K562 (cell line): ENCODE data around the gene TXLNB. TPM values are rescaled to one million over a fixed set of nuclear protein-coding genes. Genes with fewer than 3 reads are reported as not detected.

Experiments
- ATAC-seq: fragments of 200-7000 bp; cut with Tn5 transposase; 3 replicates; pipeline ENCODE4 v1.9.1; 2020; ENCODE audit warnings: moderate library complexity
- BruUV-seq: library from RNA; stranded (reverse); fragments of 400-500 nt; replicated peaks from 2 replicates; lab custom pipeline; 2021; lab: Mats Ljungman, UMichigan
- CTCF ChIA-PET: fragments of 300-600 bp; formaldehyde crosslinking; extraction: SDS; loops from one replicate; lab custom pipeline; 2021; ENCODE audit warnings: low intra/inter-chr PET ratio; lab: Yijun Ruan, JAX
- POLR2A ChIA-PET: fragments of 300-600, 350-650 bp; sonication (Branson Sonifier 250); formaldehyde crosslinking; extraction: SDS; loops from one replicate; lab custom pipeline; 2021; ENCODE audit warnings: antibody characterized with exemption, inconsistent platforms; lab: Yijun Ruan, JAX
- DNase-seq, 4 experiments: peaks; one replicate each; pipeline versions ENCODE4 v3.0.0 to v3.0.0-alpha.2; 2011 to 2018; ENCODE audit warnings: low spot score in 3 of 4, mixed read lengths in 3 of 4; ENCODE audit errors: extremely low read depth in 1 of 4
- FAIRE-seq: peaks from 2 replicates; lab custom pipeline; 2011; peaks lifted over from hg19 to GRCh38; lab: Jason Lieb, UNC
- H2AFZ ChIP-seq: 2 replicates; pipeline ENCODE4 v1.6.0; 2011; ENCODE audit warnings: low read depth, low read length, control low read depth, inconsistent platforms
- H3K27ac ChIP-seq: fragments of 200-600 bp; 3 replicates; pipeline ENCODE4 v1.8.0; 2011; ENCODE audit warnings: low read depth, mild to moderate bottlenecking, control low read depth, inconsistent platforms, low read length, moderate library complexity, mixed read lengths; ENCODE audit errors: extremely low read depth
- H3K27me3 ChIP-seq, 2 experiments: fragments of 300-600 bp in 1 of 2; 2 replicates in 1 of 2; 3 replicates in 1 of 2; pipeline versions ENCODE4 v1.6.0 to v1.8.0; 2011; ENCODE audit warnings: inconsistent platforms in 2 of 2, low read length in 2 of 2, mild to moderate bottlenecking in 1 of 2, mixed read lengths in 1 of 2, moderate library complexity in 1 of 2; ENCODE audit not compliant: control insufficient read depth in 2 of 2, insufficient read depth in 2 of 2
- H3K36me3 ChIP-seq: fragments of 300-600 bp; 3 replicates; pipeline ENCODE4 v1.8.0; 2011; ENCODE audit warnings: mild to moderate bottlenecking, low read length, inconsistent platforms; ENCODE audit not compliant: control insufficient read depth, insufficient read depth
- H3K4me1 ChIP-seq, 2 experiments: fragments of 200-600 bp in 1 of 2; replicated peaks in 1 of 2; 2 replicates in 1 of 2; 3 replicates in 1 of 2; pipeline versions ENCODE4 v1.5.1 to v1.8.0; 2011; ENCODE audit warnings: inconsistent platforms in 2 of 2, low read length in 2 of 2, mild to moderate bottlenecking in 1 of 2, mixed read lengths in 1 of 2, moderate library complexity in 1 of 2; ENCODE audit not compliant: control insufficient read depth in 2 of 2, insufficient read depth in 2 of 2
- H3K4me2 ChIP-seq: 2 replicates; pipeline ENCODE4 v1.6.1; 2011; ENCODE audit warnings: low read length, control low read depth, inconsistent platforms, mixed read lengths; ENCODE audit not compliant: insufficient read depth
- H3K4me3 ChIP-seq: fragments of 200-600 bp; sonication (generic), shearing (Covaris generic); 2 replicates; pipeline ENCODE4 v1.5.1; 2016; ENCODE audit warnings: control low read depth, inconsistent platforms
- H3K79me2 ChIP-seq: fragments of 200-600 bp; 3 replicates; pipeline ENCODE4 v1.8.0; 2011; ENCODE audit warnings: low read length, inconsistent platforms; ENCODE audit not compliant: control insufficient read depth, insufficient read depth
- H3K9ac ChIP-seq, 2 experiments: 2 replicates each; pipeline versions ENCODE4 v1.6.0 to v1.6.1; 2011; ENCODE audit warnings: low read depth in 2 of 2, low read length in 2 of 2, control low read depth in 1 of 2, inconsistent platforms in 1 of 2, mild to moderate bottlenecking in 1 of 2, mixed read lengths in 1 of 2; ENCODE audit not compliant: insufficient read depth in 1 of 2
- H3K9me1 ChIP-seq: one replicate; pipeline ENCODE4 v1.6.0; 2011; ENCODE audit warnings: inconsistent platforms, mild to moderate bottlenecking, low read length, moderate library complexity; ENCODE audit not compliant: control insufficient read depth, insufficient read depth
- H3K9me3 ChIP-seq: replicated peaks from 2 replicates; pipeline ENCODE4 v1.5.1; 2011; ENCODE audit warnings: low read depth, low read length, inconsistent platforms; ENCODE audit not compliant: control insufficient read depth, insufficient read depth
- H4K20me1 ChIP-seq: replicated peaks from 2 replicates; pipeline ENCODE4 v1.6.1; 2011; ENCODE audit warnings: low read length, inconsistent platforms, mixed read lengths; ENCODE audit not compliant: control insufficient read depth, insufficient read depth
- BRF2 ChIP-seq: IDR thresholded peaks from 3 replicates; pipeline ENCODE4 v1.6.1; 2011; ENCODE audit warnings: borderline replicate concordance, mild to moderate bottlenecking; ENCODE audit not compliant: insufficient read length, insufficient read depth
- CHCHD3 ChIP-seq: fragments of 250-450 bp; sonication (Bioruptor Pico); IDR thresholded peaks from 2 replicates; pipeline ENCODE4 v2.1.2; 2022; ENCODE audit warnings: mild to moderate bottlenecking
- DDX20 ChIP-seq: fragments of 450-650 bp; IDR thresholded peaks from 2 replicates; pipeline ENCODE4 v1.6.1; 2016; ENCODE audit warnings: missing genetic modification characterization, low read depth, mild to moderate bottlenecking, missing compliant biosample characterization, moderate library complexity
- DNMT1 ChIP-seq: fragments of 450-650 bp; IDR thresholded peaks from 2 replicates; pipeline ENCODE4 v1.6.1; 2016; ENCODE audit warnings: antibody characterized with exemption, mild to moderate bottlenecking
- ESRRB ChIP-seq: fragments of 250-450 bp; sonication (Bioruptor Pico); IDR thresholded peaks from 2 replicates; pipeline ENCODE4 v1.5.0; 2020; ENCODE audit warnings: mild to moderate bottlenecking, moderate library complexity, borderline replicate concordance
- FUS ChIP-seq: fragments of 200-400 bp; formaldehyde crosslinking; optimal IDR thresholded peaks from 2 replicates; pipeline ENCODE3; 2017; ENCODE audit warnings: low read depth, low read length
- SMARCC2 ChIP-seq: fragments of 450-650 bp; IDR thresholded peaks from 2 replicates; pipeline ENCODE4 v1.6.1; 2017; ENCODE audit warnings: antibody characterized with exemption, moderate library complexity, mild to moderate bottlenecking, low read depth
- SOX6 ChIP-seq: fragments of 450-650 bp; IDR thresholded peaks from 2 replicates; pipeline ENCODE4 v1.6.1; 2014; ENCODE audit warnings: mild to moderate bottlenecking
- SRSF3 ChIP-seq: fragments of 200-400 bp; formaldehyde crosslinking; IDR thresholded peaks from 2 replicates; pipeline ENCODE4 v1.6.1; 2016; ENCODE audit warnings: mild to moderate bottlenecking, low read length, moderate library complexity; ENCODE audit not compliant: insufficient read depth
- ZNF224 ChIP-seq: sonication (generic); formaldehyde crosslinking; IDR thresholded peaks from 2 replicates; pipeline ENCODE4 v1.8.0; 2022; ENCODE audit warnings: mild to moderate bottlenecking, missing genetic modification reagents
- WGBS: fragments of 100-300 bp; shearing (Covaris generic); methylation state at CpG from one replicate; pipeline ENCODE4 v1.1.6; 2016; ENCODE audit warnings: low coverage, mixed read lengths; ENCODE audit not compliant: insufficient coverage; ENCODE audit errors: missing lambda C conversion rate; 5-methylcytosine and 5-hydroxymethylcytosine counted together
- in situ Hi-C: fragments of 300-500 bp; cut with MboI; formaldehyde crosslinking; loops from 4 replicates; pipeline ENCODE4 v1.15.0; 2018; ENCODE audit warnings: inconsistent platforms, mixed read lengths
- intact Hi-C: fragments of 100-400 bp; cut with micrococcal nuclease; formaldehyde crosslinking; loops from 2 replicates; pipeline ENCODE4 v1.14.2; 2022
- polyA plus RNA-seq, 8 experiments: library from polyadenylated mRNA; depleted of rRNA in 4 of 8; stranded (reverse) in 5 of 8; unstranded in 3 of 8; fragments of >200 nt; fragmentation: Nextera tagmentation in 2 of 8; fragmentation: Illumina TruSeq in 1 of 8; extraction: Ambion mirVana in 2 of 8; extraction: Trizol in 1 of 8; gene quantifications; 2 replicates each; pipeline versions ENCODE4 v1.2.1 to v1.2.3, GENCODE V29; 2011 to 2014; ENCODE audit warnings: inconsistent platforms in 1 of 8, missing spikeins in 1 of 8
- total RNA-seq, 7 experiments: library from RNA; depleted of rRNA in 6 of 7; stranded (reverse); fragments of >200 nt in 6 of 7; fragmentation: Illumina TruSeq in 2 of 7; extraction: Trizol in 2 of 7; gene quantifications; 2 replicates each; pipeline versions ENCODE4 v1.2.1 to v1.2.3, GENCODE V29; 2011 to 2021; ENCODE audit warnings: low replicate concordance in 1 of 7

TXLNB gene
- total and polyA plus RNA-seq, 9 of the 15 experiments (the other 6 are each of a cell fraction or from before 2014, with no cell fraction given): not detected

- in situ Hi-C loops: no loop called here
- no peaks in the 10 kb centered on the region for H3K9me1 ChIP-seq
- peaks cover 0 to 9% of the 10 kb centered on the region in 2 experiments; a peak in 3 of 5 replicates for H3K27me3 ChIP-seq
- WGBS: under 1% methylated on average over 5 of the region's 5 CpGs
- H3K36me3 ChIP-seq: no peaks in the 10 kb centered on the region
- no peak overlapping the region for H2AFZ ChIP-seq
- TF ChIP-seq FUS (no peak), ESRRB (CRISPR knock-in tag) (no peak), BRF2 (no peak), ZNF224 (CRISPR knock-in tag) (no peak), DDX20 (no peak), SOX6 (no peak), CHCHD3 (CRISPR knock-in tag) (no peak), SRSF3 (no peak), DNMT1 (no peak), SMARCC2 (no peak)
- H3K4me1 ChIP-seq: no peaks in the 10 kb centered on the region
- H3K4me2 ChIP-seq: no peak overlapping the region
- FAIRE-seq: no peak
- no peak overlapping the region for H3K27ac ChIP-seq
- no peaks in the 10 kb centered on the region for H3K79me2 ChIP-seq
- H3K4me3 ChIP-seq: no peak overlapping the region
- H3K9me3 ChIP-seq: no peaks in the 10 kb centered on the region
- POLR2A ChIA-PET: no interaction called here
- no peak for ATAC-seq
- no TSS peak for BruUV-seq
- no peak overlapping the region for H3K9ac ChIP-seq
- DNase-seq: no peak
- H4K20me1 ChIP-seq: no peaks in the 10 kb centered on the region
- intact Hi-C loops: no loop called here
- CTCF ChIA-PET: no interaction called here
Observed at GRCh38 chr6:139236105-139236504, 55.7 kb downstream of the TXLNB start.
